Measurements from ENCODE around the gene ACTR6. TPM values are rescaled to one million over a fixed set of nuclear protein-coding genes. Genes with fewer than 3 reads are reported as not detected.

ACTR6 gene
- total and polyA plus RNA-seq, 2 experiments from 2014 or later, result 25.1 to 29.7 TPM

DNA sequence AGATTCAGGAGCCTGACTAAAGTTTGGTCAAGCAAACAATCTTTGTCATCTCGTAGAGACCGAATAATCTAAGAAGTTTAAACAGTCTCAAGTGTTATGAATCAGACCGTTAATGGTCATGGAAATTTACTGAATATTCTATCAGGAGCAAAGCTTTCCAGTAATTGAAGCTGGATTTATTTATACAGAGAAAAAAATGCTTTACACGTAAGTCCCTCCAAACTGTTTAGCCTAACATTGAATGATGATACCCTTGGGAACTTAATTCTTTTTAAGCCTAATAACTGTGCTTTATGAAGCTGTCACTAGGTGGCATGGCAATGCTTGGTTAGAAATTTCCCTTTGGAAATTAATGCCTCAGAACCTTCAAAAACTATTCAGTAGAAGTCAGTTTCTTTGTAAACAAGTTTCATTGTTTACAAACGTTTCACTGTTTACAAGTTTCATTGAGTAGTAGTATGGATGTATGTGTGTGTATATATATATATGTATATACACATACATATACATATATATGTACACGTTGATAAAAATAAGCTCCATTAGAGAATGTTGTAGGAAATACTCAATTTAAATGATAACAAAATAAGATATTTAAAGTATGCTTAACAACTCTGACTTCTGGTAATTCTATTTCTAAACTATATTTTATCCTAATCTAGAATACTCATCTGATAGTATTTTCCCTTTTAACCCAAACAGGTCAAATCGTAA, 34.1 kb downstream of the ACTR6 start:
- DNase-seq, result peak; percentile 76
- Histone ChIP-seq H3K27ac (peak overlapping the region; percentile 45), H3K4me2 (ENCODE audit: unreplicated experiment) (peak overlapping the region; percentile 85), H3K4me3 (peak overlapping the region; percentile 65), H3K27me3 (replicated peaks; ENCODE audit: insufficient read depth) (no peaks in the 10 kb centered on the region), H3K9me3 (ENCODE audit: low read depth) (no peaks in the 10 kb centered on the region), H3K4me1 (ENCODE audit: insufficient read depth) (peaks cover 6% of the 10 kb centered on the region), H3F3A (ENCODE audit: insufficient read depth) (no peaks in the 10 kb centered on the region), H3K9me2 (ENCODE audit: insufficient read depth) (no peaks in the 10 kb centered on the region), H3K36me3 (ENCODE audit: low read depth) (no peaks in the 10 kb centered on the region), H4K20me1 (ENCODE audit: insufficient read depth) (no peaks in the 10 kb centered on the region), H3K79me2 (ENCODE audit: insufficient read depth) (no peaks in the 10 kb centered on the region), H3K9ac (peak overlapping the region; percentile 51), H2AFZ (peak overlapping the region; percentile 80)
- in situ Hi-C loops (cut with MboI), result no loop called here
- TF ChIP-seq EZH2 (IDR thresholded peaks at IDR 0.05; ENCODE audit: insufficient read depth, poor library complexity, severe bottlenecking) (no peak), EZH2phosphoT487 (IDR thresholded peaks at IDR 0.05; ENCODE audit: insufficient read depth, low read depth) (no peak)
- 14 to 16% methylated on average over 7 of the region's 7 CpGs for WGBS, 2 experiments (ENCODE audit: low coverage in 1 of 2, low lambda C conversion rate in 2 of 2, missing lambda C conversion rate in 2 of 2)

DNA sequence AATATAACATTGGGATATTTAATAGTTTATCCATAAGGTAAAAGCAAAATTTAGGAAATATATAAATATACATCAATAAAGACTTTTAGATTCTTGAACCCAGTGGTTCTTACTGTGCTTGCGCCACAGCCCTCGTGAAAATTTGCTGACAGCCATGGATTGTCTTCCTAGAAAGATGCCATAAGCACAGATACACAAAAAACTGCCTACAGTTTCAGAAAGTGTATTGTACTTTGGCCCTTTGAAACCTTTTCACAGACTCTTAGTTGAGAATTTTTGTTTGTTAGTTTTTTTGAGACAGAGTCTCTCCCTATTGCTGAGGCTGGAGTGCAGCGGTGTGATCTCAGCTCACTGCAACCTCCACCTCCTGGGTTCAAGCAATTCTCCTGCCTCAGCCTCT, 38.2 kb downstream of the ACTR6 start:
- Histone ChIP-seq H3K4me3 (no peak overlapping the region), H3K36me3 (ENCODE audit: low read depth) (no peaks in the 10 kb centered on the region), H3K4me2 (ENCODE audit: unreplicated experiment) (no peak overlapping the region), H3F3A (ENCODE audit: insufficient read depth) (no peaks in the 10 kb centered on the region), H4K20me1 (ENCODE audit: insufficient read depth) (no peaks in the 10 kb centered on the region), H3K79me2 (ENCODE audit: insufficient read depth) (no peaks in the 10 kb centered on the region), H2AFZ (no peak overlapping the region), H3K4me1 (ENCODE audit: insufficient read depth) (peaks cover 6% of the 10 kb centered on the region), H3K9me3 (ENCODE audit: low read depth) (no peaks in the 10 kb centered on the region), H3K9ac (no peak overlapping the region), H3K9me2 (ENCODE audit: insufficient read depth) (no peaks in the 10 kb centered on the region), H3K27ac (no peak overlapping the region), H3K27me3 (replicated peaks; ENCODE audit: insufficient read depth) (no peaks in the 10 kb centered on the region)
- no peak for DNase-seq
- in situ Hi-C loops (cut with MboI), result no loop called here
- WGBS, 2 experiments (ENCODE audit: low coverage in 1 of 2, low lambda C conversion rate in 2 of 2, missing lambda C conversion rate in 2 of 2), result 94 to 98% methylated on average over 3 of the region's 3 CpGs
- TF ChIP-seq EZH2 (IDR thresholded peaks at IDR 0.05; ENCODE audit: insufficient read depth, poor library complexity, severe bottlenecking) (no peak), EZH2phosphoT487 (IDR thresholded peaks at IDR 0.05; ENCODE audit: insufficient read depth, low read depth) (no peak)

DNA sequence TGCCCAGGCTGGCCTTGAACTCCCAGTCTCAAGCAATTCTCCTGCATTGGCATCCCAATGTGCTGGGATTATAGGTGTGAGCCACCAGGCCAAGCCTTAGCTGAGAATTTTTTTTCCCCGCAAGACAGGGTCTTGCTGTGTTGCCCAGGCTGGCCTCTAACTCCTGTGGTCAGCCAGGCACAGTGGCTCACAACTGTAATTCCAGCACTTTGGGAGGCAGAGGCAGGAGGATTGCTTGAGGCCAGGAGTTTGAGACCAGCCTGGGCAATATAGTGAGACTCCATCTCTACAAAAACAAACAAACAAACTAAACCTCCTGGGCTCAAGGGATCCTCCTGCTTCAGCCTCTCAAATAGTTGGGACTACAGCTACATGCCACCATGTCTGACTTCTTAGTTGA, 39.0 kb downstream of the ACTR6 start:
- H3K27ac ChIP-seq, result no peak overlapping the region
- no peak overlapping the region for H3K4me2 ChIP-seq (ENCODE audit: unreplicated experiment)
- in situ Hi-C loops (cut with MboI), result no loop called here
- no peak for TF ChIP-seq EZH2 (IDR thresholded peaks at IDR 0.05; ENCODE audit: insufficient read depth, poor library complexity, severe bottlenecking)
- TF ChIP-seq EZH2phosphoT487 (IDR thresholded peaks at IDR 0.05; ENCODE audit: insufficient read depth, low read depth), result no peak
- DNase-seq, result no peak
- WGBS, 2 experiments (ENCODE audit: low coverage in 1 of 2, low lambda C conversion rate in 2 of 2, missing lambda C conversion rate in 2 of 2), result 92 to 94% methylated on average over 1 of the region's 1 CpG
- H3K36me3 ChIP-seq (ENCODE audit: low read depth), result no peaks in the 10 kb centered on the region
- H3K27me3 ChIP-seq (replicated peaks; ENCODE audit: insufficient read depth), result no peaks in the 10 kb centered on the region
- H3K9me3 ChIP-seq (ENCODE audit: low read depth), result no peaks in the 10 kb centered on the region
- no peak overlapping the region for H3K4me3 ChIP-seq
- H3K79me2 ChIP-seq (ENCODE audit: insufficient read depth), result no peaks in the 10 kb centered on the region
- no peak overlapping the region for H2AFZ ChIP-seq
- H4K20me1 ChIP-seq (ENCODE audit: insufficient read depth), result no peaks in the 10 kb centered on the region
- no peak overlapping the region for H3K9ac ChIP-seq
- no peaks in the 10 kb centered on the region for H3F3A ChIP-seq (ENCODE audit: insufficient read depth)
- peaks cover under 1% of the 10 kb centered on the region; the same call in 1 of the 2 replicates for H3K4me1 ChIP-seq (ENCODE audit: insufficient read depth)
- H3K9me2 ChIP-seq (ENCODE audit: insufficient read depth), result no peaks in the 10 kb centered on the region

DNA sequence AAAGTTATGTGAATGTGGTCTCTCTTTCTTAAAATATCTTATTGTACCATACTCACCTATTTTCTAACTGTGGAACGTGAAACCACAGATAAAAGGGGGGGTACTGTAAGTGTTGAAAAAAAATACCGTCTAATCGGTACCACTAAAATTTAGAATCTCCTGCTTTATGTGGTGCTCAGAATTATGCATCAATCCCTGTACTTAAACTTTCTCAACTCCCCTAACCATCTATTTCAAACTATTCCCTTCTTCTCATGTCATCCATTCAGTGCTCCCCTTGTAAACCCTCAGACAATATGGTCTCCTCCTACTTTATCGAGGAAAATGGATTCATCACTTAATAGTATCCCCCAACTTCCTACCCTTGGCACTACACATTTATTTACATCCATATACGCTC, 42.5 kb downstream of the ACTR6 start:
- WGBS, 2 experiments (ENCODE audit: low coverage in 1 of 2, low lambda C conversion rate in 2 of 2, missing lambda C conversion rate in 2 of 2), result 87 to 88% methylated on average over 5 of the region's 5 CpGs
- TF ChIP-seq EZH2 (IDR thresholded peaks at IDR 0.05; ENCODE audit: insufficient read depth, poor library complexity, severe bottlenecking) (no peak), EZH2phosphoT487 (IDR thresholded peaks at IDR 0.05; ENCODE audit: insufficient read depth, low read depth) (no peak)
- Histone ChIP-seq H4K20me1 (ENCODE audit: insufficient read depth) (no peaks in the 10 kb centered on the region), H3K36me3 (ENCODE audit: low read depth) (no peaks in the 10 kb centered on the region), H3K4me2 (ENCODE audit: unreplicated experiment) (no peak overlapping the region), H3K79me2 (ENCODE audit: insufficient read depth) (no peaks in the 10 kb centered on the region), H2AFZ (no peak overlapping the region), H3K9me2 (ENCODE audit: insufficient read depth) (no peaks in the 10 kb centered on the region), H3K4me1 (ENCODE audit: insufficient read depth) (peaks cover under 1% of the 10 kb centered on the region; the same call in 1 of the 2 replicates), H3K9ac (no peak overlapping the region), H3K4me3 (no peak overlapping the region), H3F3A (ENCODE audit: insufficient read depth) (0 out of 2 replicates have a peak, but pooled peaks cover under 1% of the 10 kb centered on the region), H3K9me3 (ENCODE audit: low read depth) (no peaks in the 10 kb centered on the region), H3K27me3 (replicated peaks; ENCODE audit: insufficient read depth) (no peaks in the 10 kb centered on the region), H3K27ac (no peak overlapping the region)
- no peak for DNase-seq
- in situ Hi-C loops (cut with MboI), result loop anchor here (10.0 kb wide), 1 partner anchor 312 kb away; no protein-coding TSS in a partner anchor

All from GM23248 (cell line).